Amniotic epithelial cell (primary cell): ENCODE measurements around the gene FSTL1.

ENCODE experiments used
- DNase-seq: peaks from one replicate; pipeline ENCODE4 v3.0.0-alpha.2; 2010; ENCODE audit warnings: low read depth

FSTL1 gene

GRCh38 chr3:120450600-120451271, at the start of gene FSTL1:
TSS of gene FSTL1 (minus strand) at chr3:120450992. CDS start at chr3:120450746, 246 bp downstream.
- peak; percentile 58 for DNase-seq

DNA sequence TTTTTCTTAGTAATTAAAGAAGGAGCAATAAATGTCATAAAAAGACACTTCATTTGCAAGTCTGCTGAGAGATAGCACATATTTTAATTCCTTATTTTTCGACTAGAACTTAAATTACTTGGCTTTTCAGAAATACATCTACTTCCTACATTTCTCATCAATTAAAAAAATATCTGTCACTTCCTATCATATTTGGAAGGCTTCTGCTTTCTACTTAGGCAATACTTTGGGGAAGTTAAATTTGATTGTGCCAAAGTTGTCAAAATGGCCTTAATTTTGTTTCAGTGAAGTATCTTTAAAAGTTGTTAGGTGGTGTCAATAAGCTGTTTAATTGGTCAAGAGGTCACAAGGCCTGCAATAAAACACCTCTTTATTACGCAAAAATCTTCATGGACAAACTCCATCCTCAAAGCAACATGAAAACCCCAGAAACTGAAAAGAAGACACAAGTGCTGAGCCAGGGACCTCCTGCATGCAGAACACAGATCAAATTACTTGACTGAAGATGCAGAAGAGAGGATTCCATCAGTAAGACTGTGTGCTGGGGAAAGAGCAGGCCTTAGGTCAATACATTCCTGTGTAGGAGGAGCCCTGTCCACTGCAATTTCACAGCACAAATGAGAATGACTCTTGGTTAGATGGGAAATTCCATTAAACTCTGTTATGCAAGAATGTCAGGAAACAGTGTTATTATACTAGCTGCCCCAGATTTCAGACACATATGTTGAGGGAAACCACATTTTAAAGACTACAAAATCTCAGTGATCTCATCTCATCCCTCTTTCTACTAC, 48.0 kb upstream of the FSTL1 start:
- peak; percentile 98 for DNase-seq

GRCh38 chr3:120497818-120498217, 47.0 kb upstream of the FSTL1 start:
- DNase-seq = no peak

DNA sequence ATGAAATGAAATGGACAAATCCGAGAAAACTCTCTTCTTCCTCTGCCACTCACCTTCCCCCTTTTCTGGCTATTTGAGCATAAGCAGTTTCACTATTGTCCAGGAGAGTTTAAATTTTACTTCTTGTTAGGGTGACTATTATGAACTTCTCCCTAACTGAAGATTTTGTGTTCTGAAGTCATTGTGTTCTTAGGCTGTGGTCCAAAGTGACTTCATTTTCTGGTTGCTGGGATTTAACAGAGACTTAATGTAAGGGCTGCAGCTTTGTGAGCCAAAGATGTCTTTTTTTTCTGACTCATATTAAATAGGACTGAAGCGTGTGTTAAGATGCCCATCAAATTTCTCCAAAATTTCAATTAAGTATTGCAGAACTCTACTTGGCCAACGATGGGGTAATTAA, 46.5 kb upstream of the FSTL1 start:
- DNase-seq = peak; percentile 57

GRCh38 chr3:120496278-120497002, 45.6 kb upstream of the FSTL1 start:
- peak; percentile 66 for DNase-seq

- no peak for DNase-seq
Measured at GRCh38 chr3:120495809-120496208, 45.0 kb upstream of the FSTL1 start.

DNA sequence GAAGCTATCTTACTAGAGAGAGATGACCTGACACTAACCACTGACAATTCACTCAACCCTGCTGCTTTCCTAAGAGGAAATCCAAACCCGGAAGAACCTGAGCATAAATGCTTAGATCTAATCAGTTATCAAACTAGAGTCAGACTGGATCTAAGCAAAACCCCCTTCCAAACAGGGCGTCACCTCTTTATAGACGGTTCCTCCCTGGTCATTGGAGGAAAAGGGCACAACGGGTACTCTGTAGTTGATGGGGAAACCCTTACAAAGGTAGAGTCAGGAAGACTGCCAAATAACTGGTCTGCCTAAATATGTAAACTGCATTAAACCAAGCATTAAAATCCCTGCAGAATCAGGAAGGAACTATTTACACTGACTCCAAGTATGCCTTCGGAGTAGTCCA, 41.3 kb upstream of the FSTL1 start:
- no peak for DNase-seq

GRCh38 chr3:120489421-120489820, 38.6 kb upstream of the FSTL1 start:
- no peak for DNase-seq

- no peak for DNase-seq
Measured at GRCh38 chr3:120488296-120488695, 37.5 kb upstream of the FSTL1 start.

DNA sequence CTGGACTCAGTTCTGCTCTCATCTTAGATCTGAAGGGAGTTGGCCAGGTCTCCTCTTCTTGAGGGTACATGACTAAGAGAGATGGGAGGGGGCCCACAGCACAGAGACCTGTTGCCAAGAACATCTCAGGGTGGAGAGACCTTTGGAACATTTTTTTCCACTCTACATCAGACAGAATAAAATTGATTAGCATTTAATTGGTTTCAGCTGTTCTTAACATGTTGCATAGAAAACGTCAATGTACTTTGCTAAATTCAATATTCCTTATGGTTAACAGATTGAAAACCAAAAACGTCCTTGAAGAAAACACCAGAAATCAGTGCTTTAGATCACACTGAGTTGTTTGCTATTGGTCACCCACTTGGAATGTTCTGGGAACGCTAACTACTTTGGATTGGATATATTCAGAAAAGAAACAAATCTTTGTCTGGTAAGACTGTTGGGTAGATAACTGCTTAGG, 36.4 kb upstream of the FSTL1 start:
- peak; percentile 62 for DNase-seq

GRCh38 chr3:120481081-120481480, 30.3 kb upstream of the FSTL1 start:
- no peak for DNase-seq

DNA sequence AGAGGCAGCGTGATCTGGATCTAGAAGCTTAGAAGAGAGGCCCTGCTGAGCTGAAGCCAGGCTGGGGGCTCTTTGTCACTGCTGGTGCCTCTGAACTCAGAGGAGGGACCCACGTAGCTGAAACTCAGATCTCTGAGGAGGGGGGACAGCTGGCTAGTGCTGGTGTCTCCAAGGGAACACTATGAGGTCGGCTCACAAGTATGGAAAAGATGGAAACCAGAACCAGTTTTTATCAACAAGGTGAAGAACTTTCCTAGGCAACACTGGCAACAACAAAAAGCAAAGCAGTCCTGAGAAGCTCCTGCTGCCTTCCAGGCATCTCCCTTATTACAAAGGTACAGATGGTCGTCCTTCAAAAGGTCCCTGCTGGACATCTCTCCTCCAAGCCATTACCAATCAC, 27.0 kb upstream of the FSTL1 start:
- no peak for DNase-seq

- peak; percentile 31 for DNase-seq
Measured at GRCh38 chr3:120475722-120476377, 25.1 kb upstream of the FSTL1 start.

DNA sequence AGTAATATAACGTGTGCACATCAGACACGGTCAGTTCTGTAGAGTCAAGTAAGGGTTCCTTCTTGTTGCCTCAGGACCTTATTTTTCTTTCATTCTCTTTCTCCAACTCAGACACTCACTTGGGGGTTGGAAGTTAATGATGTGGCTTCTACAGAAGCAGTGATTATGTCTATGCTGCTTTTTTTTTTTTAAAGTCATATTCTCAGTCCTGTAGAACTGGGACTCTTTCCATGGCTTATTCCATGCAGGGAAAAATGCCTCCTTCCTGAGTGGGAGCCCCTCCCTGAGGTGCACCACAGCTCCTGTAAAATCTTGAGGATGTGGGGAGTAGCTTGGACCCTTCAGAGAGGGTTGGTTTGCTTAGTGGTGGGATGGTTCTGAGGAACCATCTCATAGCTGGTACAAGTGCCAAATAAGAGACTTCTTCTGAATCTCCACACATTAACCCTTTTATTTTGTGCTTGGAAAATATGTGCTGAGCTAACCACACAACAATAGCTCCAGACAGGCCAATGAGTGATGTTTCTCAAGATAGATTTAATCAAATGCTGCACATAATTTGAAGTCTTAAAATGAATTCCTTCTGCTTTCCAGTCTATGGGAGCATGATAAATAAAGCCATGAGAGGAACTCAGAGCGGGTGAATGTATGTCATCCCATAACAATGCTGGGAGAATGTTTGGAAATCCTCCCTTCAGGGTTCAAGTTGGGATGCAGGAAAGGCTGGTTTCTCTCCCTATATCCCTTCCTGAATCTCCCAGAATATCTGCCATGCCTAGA, 23.3 kb upstream of the FSTL1 start:
- peak; percentile 23 for DNase-seq

DNA sequence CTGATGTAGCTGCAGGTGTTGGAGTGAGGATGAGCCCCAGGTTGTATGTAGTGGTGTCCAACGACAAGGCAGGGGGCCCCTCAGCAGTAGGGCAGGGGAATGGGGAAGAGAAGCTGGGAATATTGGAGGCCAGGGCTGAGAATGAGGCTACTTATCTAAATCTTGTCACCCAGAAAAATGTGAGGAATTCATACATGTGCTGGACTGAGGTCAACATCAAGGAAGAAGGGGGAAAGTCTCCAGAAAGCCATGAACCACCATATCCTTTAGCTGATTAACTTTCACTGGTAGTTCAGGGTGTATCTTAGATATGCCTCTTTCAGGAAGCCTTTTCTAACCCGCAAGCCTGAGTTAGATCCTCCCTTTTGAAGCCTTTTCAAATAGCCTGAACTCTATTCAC, 22.6 kb upstream of the FSTL1 start:
- peak; percentile 44 for DNase-seq

DNA sequence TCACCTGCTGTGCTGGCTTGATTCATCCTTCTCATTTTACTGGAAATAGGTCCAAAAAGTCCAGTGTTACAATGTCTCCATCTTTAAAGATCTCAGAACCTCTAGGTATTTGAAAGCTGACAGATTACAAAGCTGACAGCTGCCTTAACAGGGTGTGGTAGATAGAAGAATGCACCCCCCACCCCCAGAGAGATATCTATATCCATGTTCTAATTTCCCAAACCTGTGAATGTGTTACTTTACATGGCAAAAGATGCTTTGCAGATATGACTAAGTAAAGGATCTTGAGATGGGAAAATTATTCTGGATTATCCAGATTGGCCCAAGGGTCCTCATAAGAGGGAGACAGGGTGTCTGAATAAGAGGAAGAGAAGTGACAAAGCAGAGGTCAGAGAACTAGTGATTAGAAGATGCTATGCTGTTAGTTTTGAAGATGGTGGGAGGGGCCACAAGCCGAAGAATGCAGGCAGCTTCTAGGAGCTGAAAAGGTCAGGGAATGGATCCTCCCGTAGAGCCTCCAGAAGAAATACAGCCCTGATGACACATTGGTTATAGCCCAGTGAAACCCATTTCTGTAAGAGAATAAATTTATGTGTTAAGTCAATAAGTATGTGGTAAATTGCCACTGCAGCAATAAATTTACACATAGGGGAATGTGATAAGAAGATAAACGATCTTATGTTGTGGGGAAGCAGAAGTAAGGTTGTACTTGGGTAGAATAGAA, 21.5 kb upstream of the FSTL1 start:
- DNase-seq = no peak

DNA sequence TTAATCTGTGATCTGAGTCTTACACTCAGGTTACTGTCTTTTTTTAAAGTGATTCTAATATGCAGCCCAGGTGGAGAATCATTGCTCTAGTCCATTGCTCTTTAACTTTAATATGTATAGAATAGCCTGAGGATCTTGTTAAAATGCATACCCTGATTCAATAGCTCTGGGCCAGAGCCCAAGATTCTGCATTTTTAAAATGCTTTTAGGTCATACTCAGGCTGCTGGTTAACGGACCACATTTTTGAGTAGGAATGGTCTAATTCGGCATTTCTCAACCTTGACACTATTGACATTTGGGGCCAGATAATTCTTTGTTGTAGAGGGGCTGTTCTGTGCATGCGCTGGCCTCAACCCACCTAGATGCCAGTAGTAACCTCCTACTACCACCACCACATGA, 20.9 kb upstream of the FSTL1 start:
- DNase-seq = peak; percentile 28

DNA sequence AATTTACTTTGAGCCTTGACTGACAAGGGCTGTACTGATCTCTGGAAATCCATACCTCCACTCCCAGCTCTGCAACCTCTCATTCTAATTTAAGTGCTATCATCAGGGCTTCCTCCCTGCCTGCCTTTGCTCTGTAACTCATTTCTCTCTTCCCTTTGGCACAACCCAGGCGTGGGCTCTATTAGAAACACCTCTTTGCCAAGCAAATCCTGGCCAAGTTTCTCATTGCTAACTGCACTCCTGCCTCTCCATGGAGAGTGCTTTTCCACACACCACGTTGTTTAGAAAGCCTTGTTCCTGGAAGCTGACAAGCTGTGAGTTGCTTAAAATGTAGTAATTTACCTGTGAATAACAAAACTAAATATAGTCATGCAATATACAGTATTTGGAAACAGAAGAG, 20.1 kb upstream of the FSTL1 start:
- no peak for DNase-seq

DNA sequence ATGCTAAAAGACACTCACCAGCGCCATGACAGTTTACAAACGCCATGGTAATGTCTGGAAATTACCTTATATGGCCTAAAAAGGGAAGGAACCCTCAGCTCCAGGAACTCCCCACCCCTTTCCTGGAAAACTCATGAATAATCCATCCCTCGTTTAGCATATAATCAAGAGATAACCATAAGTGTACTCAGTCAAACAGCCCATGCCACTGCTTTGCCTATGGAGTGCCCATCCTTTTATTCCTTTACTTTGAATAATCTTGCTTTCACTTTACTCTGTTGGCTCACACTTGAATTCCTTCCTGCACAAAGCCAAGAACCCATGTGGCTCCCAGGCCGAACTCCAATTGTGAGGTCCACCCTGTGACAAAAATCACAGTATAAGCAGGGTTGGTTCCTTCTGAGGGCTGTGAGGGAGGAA, 19.1 kb upstream of the FSTL1 start:
- no peak for DNase-seq

DNA sequence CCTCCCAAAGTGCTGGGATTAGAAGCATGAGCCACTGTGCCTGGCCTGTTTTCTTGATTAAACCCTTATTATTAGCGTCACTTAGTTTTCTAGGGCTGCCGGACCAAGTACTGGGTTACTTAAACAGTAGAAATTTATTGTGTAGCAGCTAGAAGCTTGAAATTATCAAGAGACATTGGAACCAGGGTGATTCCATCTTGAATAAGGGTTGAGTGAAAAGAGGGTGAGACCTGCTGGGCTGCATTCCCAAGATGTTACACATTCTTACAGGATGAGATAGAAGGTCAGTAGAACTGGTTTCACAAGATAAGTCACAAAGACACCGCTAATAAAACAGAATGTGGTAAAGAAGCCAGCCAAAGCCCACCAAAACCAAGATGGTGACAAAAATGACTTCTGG, 18.6 kb upstream of the FSTL1 start:
- peak; percentile 78 for DNase-seq
